Stimulated activated CD4-positive, alpha-beta T cell treated with anti-CD3 and anti-CD28 coated beads, TNF-alpha, amount 100 ng/mL, for 48 hours (primary cell): ENCODE measurements around the gene SNRNP27.
"Not testable (repeated sequence)": the region's sequence is repeated elsewhere in the genome, so short reads cannot be mapped to it uniquely, and the experiment has no call there.

Experiments used
- DNase-seq, 3 donors: peaks; one replicate each; pipeline ENCODE4 v3.0.0-alpha.2; 2020; ENCODE audit warnings: low read depth in 3 of 3

Gene SNRNP27, protein sequence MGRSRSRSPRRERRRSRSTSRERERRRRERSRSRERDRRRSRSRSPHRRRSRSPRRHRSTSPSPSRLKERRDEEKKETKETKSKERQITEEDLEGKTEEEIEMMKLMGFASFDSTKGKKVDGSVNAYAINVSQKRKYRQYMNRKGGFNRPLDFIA

DNA sequence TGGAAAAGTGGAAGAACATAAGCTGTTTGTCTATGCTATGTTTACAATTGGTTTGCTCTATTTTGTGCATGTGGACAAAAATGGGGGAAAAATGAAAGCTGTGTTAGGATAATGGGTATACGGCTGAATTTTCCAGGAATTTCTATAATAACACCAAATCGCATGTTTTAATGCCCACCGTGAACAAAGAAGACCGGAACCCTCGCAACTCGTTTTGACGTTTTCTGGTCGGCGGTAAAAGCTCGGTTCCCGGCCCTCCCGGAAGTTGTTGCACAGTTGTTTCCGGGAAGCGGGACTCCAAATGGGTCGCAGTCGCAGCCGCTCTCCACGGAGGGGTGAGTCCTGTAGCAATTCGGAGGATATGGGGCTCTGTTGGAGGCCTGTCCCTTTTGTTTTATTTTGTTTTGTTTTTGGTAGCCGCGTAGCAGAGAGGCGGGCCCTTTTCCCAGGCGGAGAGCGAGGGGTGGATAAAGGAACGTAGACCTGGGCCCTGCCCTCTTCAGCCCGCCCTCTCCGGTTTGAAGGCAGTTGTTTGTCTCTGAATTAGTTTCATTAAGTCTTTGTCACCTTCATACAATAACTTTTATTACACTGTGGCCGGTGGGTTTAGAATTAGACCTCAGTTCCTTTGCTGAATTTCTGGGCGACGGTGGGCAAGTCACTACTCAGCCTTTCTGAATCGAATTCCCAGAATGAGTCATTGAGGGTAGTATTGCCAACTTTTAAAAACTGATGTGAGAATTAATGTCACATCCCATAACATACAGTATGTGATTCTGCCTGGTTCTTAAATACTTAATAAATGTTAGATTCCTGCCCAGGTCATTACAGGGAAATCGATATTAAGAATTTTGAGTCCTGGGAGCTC, at the start of gene SNRNP27:
TSS of gene SNRNP27 (plus strand) at position 273 of the 868 bp plus-strand sequence. CDS start at position 302, 29 bp downstream.
- peak; percentile 70 to 77 (median 72) for DNase-seq

DNA sequence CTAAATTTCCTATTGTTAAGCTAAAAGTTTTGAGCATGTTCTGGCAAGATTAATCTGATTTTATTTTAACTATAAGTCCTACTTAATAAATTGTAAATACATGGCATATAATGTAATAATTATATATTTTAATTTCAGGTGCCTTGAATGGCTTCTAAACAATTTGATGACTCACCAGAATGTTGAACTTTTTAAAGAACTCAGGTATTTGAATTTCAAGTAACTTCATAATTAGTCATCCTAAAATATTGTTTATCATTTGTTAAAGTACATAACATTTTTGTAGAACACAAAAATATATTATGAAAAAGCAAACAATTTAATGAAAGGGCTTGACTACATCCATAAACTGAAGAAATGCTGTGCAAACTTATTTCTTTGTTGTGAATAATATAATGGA, 49.8 kb upstream of the SNRNP27 start:
- DNase-seq = no peak

DNA sequence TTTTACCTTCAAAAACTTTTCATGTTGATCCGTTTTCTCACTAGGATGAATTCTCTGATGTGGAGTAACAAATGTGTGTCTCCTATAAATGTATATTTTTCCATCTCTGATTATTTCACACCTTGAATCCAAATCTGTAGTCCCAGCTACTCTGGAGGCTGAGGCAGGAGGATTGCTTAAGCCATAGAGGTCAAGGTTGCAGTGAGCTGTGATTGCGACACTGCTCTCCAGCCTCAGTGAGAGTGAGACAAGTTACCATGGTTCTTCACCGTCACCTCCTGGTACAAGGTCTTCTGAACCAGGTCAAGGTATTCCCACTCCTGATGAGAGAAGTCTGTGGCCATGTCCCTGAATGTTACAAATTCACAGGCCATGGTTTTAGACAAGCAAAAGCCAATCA, 49.2 kb upstream of the SNRNP27 start:
- DNase-seq = no peak

DNA sequence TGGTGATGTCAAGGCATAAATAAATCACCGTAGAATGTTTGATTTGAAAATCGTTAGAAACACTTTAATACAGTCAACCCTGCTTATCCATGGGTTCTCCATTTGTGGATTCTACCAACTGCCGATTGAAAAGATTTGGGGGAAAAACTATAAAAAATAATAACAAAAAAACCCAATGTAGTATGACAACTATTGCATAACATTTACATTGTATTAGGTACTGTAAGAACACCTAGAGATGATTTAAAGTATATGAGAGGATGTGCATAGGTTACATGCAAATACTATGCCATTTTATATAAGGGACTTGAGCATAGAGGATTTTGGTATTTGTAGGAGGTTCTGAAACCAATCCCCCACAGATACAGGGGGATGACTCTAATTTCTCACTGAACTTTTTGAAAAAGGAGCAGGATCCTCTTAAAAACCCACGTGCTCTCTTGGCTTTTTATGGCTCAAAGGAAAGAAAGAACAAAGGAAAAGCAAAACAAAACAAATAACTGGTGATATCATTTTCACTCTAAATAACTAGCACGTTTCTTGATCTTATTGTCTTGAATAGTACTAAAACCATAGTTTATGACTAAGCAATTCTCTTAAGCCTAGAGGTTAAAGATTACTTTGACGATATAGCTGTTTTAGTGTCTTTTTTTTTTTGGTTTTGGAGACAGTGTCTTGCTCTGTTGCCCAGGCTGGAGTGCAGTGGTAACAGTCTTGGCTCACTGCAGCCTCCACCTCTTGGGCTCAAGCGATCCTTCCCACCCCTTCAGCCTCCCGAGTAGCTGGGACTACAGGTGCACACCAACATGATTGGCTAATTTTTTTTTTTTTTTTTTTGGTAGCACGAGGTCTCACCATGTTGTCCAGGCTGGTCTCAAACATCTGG, 47.3 kb upstream of the SNRNP27 start:
- no peak for DNase-seq

DNA sequence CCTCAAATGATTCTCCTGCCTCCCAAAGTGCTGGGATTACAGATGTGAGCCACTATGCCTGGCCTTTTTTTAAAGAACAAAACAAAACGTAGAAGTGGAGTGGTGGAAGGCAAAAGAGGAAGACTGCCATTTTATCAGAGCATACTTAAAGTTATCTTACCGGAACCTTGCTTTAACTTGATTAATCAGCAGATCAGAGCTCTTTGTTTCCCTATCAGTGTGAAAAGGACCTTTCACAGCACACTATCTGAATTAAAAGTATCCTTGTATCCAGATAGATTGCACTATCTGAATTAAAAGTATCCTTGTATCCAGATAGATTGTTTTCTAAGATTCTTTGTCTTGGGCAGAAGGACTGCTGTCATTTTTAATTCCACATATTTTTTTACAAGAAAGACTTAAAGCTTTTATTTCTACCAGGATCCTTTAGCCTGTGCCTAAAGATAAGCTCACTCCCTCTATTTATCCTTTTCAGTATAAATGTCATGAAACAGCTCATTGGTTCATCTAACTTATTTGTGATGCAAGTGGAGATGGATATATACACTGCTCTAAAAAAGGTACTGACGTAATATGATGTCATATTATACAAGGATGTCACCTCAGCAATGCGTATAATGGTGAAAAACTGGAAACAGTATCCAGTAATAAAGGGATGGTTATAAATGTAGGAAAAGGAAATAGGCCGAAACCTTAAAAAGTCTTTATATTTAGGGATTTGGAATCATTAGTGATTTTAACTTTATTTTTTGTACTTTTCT, 46.5 kb upstream of the SNRNP27 start:
- DNase-seq = no peak

DNA sequence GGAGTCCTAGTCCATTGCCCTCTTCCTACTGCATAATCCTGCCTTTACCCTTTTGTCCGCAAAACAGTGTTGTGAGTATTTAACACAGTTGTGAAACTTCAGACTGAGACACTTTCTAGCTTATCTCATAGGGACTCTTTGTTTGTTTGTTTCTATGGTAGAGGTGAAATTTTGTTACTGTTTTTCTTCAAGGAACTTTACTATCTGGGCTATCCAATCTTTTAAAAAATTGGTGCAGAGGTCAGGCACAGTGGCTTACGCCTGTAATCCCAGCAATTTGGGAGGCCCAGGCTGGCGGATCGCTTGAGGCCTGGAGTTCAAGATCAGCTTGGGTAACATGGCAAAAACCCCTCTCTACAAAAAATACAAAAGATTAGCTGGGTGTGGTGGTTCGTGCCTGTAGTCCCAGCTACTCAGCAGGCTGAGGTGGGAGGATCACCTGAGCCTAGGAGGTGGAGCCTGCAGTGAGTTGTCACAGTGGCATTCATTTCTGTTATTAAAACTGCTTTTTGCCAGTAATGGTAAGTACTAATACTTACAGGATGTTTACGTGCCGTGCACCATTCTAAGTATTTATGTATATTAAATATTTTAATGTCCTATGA, 45.5 kb upstream of the SNRNP27 start:
- DNase-seq = no peak

DNA sequence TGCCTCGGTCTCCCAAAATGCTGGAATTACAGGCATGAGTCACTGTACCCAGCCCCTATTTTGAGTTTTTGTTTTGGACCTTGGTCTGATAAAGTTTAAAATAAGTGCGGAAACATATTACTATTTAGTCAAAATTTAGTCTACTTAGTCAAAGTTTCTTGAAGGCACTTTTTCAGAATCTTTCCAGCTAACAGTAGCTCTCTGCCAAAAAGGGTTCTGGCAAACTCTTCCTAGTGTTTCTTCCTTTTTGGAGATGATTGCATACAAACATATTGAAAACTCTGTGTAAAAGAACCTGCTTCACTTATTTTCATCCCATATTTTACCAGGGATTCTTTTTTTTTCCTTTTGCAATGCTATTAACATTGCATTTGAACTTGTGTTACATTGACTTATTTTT, 35.5 kb upstream of the SNRNP27 start:
- no peak for DNase-seq

DNA sequence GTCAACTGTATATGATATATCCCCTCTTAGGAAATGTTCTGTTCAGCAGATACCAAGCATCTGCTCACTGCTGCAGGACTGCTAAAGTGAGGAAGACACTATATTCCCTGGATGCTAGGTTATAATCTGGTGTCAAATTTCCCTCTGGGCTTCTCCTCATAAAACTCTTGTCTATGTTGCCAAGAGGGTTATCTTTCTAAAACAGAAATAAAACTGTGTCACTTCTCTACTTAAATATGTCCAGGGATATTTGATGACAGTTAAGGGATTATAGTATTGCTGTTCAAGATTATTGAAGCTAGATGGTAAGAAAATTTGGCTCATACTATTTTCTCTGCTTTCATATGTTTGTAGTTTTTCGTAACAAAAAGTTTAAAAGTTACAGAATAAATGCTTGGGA, 30.5 kb upstream of the SNRNP27 start:
- DNase-seq = no peak

DNA sequence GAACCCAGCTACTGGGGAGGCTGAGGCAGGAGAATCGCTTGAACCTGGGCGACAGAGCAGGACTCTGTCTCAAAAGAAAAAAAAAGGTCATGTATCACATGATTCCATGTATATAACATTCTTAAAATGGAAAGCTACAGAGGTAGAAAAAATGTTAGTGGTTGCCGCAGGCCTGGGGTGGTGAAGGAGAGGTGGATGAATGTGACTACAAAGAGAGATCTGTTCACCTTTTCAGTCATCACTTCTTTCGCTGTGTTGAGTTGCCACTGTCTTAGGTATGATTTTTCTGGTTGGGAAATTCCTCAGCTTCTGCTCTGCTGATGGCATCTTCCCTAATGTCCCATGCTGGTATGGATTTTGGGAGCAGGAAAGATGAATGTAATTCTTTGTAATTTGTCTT, 5.3 kb upstream of the SNRNP27 start:
- no peak for DNase-seq

DNA sequence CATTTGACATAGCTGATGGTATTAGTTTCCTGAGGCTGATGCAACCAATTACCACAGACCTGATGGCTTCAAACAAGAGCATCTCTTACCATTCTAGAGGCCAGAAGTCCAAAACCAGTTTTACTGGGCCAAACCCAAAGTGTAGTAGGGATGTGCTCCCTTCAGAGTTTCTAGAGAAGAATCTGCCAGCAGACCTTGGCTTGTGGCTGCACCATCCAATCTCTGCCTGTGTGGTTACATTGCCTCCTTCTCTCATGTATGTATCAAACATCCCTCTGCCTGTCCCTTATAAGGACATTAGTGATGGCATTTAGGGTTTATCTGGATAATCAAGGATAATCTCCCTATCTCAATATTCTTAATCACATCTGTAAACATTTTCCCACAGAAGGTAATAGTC, 4.5 kb upstream of the SNRNP27 start:
- no peak for DNase-seq

DNA sequence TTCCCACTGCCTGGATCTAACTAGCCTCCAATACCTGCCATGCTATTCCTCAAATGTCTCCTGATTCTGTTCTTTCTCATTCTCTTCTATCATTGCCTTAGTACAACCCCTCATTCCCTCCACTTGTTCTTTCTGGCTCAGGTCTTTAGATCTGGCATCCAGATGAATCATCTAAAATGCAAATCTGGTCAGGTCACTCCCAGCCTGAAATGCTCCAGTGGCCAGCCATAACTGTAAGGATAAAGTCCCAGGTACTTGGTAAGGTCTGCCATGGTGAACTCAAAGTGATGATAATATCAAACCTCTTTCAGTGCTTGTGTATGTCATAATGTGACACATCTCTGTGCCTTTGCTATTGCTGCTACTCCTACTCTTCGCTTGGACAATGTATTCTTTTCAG, 2.9 kb upstream of the SNRNP27 start:
- DNase-seq = no peak

DNA sequence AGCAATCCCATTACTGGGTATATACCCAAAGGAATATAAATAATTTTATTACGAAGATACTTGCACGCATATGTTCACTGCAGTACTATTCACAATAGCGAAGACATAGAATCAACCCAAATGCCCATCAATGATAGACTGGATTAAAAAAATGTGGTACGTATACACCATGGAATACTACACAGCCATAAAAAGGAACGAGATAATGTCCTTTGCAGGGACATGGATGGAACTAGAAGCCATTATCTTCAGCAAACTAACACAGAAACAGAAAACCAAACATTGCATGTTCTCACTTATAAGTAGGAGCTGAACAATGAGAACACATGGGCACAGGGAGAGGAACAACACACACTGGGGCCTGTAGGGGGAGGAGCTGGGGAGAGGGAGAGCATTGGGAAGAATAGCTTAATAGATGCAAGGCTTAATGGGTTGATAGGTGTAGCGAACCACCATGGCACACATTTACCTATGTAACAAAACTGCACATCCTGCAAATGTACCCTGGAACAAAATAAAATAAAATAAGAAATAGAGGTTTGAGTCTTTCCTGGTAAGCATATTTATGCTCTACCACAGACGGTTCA, 825 bp upstream of the SNRNP27 start:
- not testable (repeated sequence) for DNase-seq

DNA sequence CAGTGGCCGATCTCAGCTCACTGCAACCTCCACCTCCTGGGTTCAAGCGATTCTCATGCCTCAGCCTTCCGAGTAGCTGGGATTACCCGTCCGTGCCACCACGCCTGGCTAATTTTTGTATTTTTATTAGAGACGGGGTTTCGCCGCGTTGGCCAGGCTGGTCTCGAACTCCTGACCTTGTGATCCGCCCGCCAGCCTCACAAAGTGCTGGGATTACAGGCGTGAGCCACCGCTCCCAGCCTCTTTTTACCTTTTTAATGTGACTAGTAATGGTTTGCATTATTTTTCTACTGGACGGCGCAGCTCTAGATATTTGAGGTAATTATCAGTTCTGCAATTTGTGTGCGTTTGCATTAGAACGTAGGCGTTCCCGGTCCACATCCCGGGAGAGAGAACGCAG, 981 bp downstream of the SNRNP27 start:
- not testable (repeated sequence) for DNase-seq

DNA sequence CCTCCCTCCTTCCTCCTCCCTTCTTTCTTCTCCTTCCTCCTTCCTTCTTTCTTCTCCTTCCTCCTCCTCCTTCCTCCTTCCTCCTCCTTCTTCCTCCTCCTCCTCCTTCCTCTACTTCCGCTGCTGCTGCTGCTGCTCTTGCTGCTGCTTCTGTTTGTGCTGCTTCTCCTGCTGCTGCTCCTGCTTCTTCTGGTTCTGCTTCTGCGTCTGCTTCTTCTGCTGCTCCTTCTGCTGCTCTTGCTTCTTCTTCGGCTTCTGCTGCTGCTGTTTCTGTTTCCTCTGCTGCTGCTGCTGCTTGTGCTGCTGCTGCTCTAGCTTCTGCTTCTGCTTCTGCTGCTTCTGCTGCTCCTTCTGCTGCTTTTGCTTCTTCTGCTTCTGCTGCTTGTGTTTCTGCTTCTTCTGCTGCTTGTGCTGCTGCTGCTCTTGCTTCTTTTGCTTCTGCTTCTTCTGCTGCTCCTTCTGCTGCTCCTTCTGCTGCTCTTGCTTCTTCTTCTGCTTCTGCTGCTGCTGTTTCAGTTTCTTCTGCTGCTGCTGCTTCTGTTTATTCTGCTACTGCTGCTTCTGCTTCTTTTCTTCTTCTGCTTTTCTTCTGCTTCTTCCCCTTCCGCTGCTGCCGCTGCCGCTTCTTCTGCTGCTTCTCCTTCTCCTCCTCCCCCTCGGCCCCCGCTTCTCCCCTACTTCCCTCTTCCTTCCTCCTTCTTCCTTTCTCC, 8.6 kb downstream of the SNRNP27 start:
- no peak for DNase-seq

DNA sequence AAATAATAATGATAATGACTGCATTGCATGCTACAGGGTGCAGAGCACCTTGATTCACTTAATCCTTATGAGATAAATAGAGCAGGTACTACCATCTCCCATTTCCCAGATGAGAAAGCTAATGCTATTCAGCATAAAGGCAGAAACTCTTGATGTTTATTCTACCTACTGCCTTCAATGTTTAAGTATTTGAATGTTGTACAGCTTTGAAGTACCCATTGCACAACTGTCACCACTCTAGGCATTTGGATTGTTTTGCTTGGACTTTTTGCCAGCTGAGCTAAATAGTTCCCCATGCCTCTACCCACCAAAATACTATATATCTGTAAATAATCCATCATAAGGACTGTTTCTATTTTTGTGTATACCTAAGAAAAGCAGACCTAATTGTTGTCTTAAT, 13.5 kb downstream of the SNRNP27 start:
- DNase-seq = no peak

DNA sequence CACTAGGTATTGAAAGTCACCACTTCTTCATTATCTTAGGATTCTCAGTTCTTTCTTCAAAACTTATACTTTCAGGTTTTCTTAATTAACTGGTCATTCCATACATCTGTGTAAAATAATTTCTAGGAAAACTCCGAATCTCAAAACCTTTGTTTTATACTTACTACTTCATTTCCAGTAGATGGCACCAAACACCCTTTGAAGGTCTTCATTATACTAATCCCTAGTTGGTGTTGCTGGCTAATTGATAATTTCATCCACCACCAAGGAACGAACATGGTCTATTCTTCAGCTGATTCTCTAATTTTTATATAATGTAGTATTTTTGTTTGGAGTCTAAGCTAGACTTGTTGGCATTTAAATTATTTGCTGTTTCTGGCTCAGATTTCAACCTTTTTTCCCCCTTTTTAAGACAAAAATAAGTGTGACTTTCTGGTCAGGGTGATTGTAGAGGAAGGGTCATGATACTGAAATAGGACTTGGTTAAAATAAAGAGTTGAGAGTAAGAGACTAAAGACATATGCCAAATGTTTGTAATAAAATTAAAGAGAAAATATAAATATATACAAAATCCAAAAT, 18.3 kb downstream of the SNRNP27 start:
- DNase-seq = no peak

DNA sequence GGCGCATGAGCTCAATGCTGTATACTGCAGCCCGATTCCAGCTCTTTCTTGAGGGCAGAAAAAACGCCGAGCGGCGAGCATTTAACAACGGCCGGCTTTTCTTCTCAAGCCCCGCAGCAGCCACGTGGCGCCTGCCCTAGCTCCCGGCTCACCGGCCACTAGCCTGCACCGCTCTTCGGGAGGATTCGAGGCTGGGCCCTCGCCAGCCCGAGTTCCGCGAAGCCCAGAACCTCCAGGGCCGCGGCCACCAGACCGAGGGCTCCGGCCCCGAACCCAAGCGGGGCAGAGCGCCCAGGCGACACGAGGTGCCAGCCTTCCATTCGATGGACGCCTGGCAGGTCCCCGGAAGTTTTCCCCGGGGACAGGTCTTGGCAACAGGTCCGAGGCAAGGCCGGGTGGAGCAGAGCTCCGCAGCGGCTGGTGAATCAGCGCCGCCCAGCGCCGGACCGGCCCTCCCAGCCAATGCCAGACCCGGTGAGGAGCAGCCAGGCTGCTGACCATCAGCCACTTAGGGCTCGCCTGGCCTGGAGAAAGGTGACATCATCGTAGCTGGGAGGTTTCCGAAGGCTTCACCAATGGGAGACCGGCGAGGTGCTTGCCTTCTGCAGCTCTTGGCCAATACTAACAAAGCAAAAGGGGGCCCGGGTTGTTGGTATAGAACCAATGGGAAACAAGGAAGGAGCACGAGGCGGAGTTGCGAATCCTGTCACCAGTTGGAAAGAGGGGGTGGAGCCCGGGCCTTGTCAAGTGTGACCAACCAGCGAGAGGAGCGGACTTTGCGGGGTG, 20.6 kb downstream of the SNRNP27 start:
- DNase-seq = peak in 2 of 3 donors; percentile 99 to 100

DNA sequence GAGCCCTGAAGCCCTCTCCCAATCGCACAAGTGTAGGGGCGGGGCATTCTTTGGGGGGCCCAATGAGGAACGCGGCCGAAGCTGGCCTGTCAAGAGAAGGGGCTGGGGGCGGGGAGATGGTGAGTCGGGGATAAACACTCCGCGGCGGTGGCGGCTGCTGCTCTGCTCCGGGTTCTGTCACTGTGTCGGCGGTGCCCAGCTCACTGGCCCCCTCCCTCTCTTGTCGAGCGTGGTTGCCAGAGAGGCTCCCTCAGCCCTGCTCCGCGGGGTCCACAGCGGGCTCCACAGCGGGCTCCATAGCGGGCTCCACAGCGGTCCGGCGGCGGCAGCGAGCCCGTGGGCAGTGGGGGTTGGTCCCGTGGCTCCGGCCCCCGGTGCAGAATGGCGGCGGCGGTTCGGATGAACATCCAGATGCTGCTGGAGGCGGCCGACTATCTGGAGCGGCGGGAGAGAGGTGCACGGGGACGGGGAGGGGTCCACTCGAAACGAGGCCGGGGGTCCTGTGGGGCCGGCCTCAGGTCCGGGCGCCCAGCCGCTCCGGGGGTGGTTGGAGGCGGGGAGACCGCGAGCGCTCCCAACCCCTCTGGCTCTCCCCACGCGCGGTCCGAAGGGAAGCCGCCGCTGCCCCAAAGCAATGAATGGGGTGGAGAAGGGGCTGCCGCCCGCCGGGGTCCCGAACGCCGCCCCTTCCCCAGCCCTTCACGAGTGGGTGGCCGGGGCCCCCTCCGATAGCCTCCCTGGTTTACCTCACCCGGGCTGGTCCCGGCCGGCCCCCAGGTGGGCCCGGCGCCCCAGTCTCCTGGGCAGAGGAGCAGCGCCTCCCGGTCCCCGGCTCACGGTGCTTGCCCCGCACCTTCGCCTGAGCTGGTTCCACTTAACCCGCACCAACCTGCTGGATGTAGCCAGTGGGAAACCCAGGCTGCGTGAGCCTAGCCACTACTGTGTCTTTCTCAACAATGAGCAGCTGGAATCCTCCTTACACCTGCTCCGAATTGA, 21.5 kb downstream of the SNRNP27 start, which contains the start of gene MXD1:
TSS of gene MXD1 (plus strand) at position 160 of the 996 bp plus-strand sequence. CDS start at position 382, 222 bp downstream.
- peak in 1 of 3 donors; percentile 100 for DNase-seq
